Vagina (tissue), 2 donors: ENCODE measurements around the gene IRF5. TPM values are rescaled to one million over a fixed set of nuclear protein-coding genes. Genes with fewer than 3 reads are reported as not detected.

Source experiments
- DNase-seq, 2 donors: peaks; one replicate each; pipeline ENCODE4 v3.0.0-alpha.2; 2017; ENCODE audit errors: extremely low spot score in 2 of 2
- H3K27ac ChIP-seq: fragments of 200-600 bp; sonication (generic); one replicate; pipeline ENCODE4 v1.5.1; 2019
- H3K27me3 ChIP-seq: fragments of 200-600 bp; sonication (generic); one replicate; pipeline ENCODE4 v1.5.1; 2019
- H3K36me3 ChIP-seq, 2 donors: fragments of 200-600 bp; sonication (generic); one replicate each; pipeline ENCODE4 v1.5.1; 2017 to 2019
- H3K4me1 ChIP-seq: fragments of 200-600 bp; sonication (generic); one replicate; pipeline ENCODE4 v1.5.1; 2019
- H3K4me3 ChIP-seq, 2 donors: fragments of 200-600 bp; sonication (generic); 1 replicate in 1 of 2; 2 replicates in 1 of 2; pipeline ENCODE4 v1.5.1; 2016 to 2019
- H3K9me3 ChIP-seq: fragments of 200-600 bp; sonication (generic); one replicate; pipeline ENCODE4 v1.5.1; 2019
- POLR2A ChIP-seq, 2 donors: fragments of 450-650 bp; IDR thresholded peaks; one replicate each; pipeline ENCODE4 v1.6.1; 2017; ENCODE audit warnings: antibody characterized with exemption in 2 of 2, mild to moderate bottlenecking in 2 of 2, moderate library complexity in 2 of 2
- POLR2AphosphoS5 ChIP-seq, 2 donors: sonication (generic); formaldehyde crosslinking; IDR thresholded peaks; one replicate each; pipeline ENCODE4 v1.9.0; 2017; ENCODE audit warnings: antibody characterized with exemption in 2 of 2, mild to moderate bottlenecking in 2 of 2, low read depth in 1 of 2; ENCODE audit not compliant: insufficient read depth in 1 of 2
- intact Hi-C: fragments of 100-400 bp; cut with DNase I; formaldehyde crosslinking; loops from one replicate; pipeline ENCODE4 v1.15.1; 2023
- total RNA-seq: library from RNA; depleted of rRNA; stranded (reverse); fragments of >200 nt; gene quantifications from one replicate; pipeline ENCODE4 v1.2.3, GENCODE V29; 2016
- TF ChIP-seq, protein P1 (sequence below), 3 experiments: fragments of 450-650 bp in 2 of 3; fragments of 200-600 bp in 1 of 3; sonication (generic) in 1 of 3; IDR thresholded peaks; one replicate each; pipeline ENCODE4 v1.5.1; 2017 to 2019; ENCODE audit warnings: antibody characterized with exemption in 3 of 3, mild to moderate bottlenecking in 2 of 3, moderate library complexity in 2 of 3

The IRF5 gene
- total RNA-seq, 1 donor from 2014 or later = 15.0 TPM

DNA sequence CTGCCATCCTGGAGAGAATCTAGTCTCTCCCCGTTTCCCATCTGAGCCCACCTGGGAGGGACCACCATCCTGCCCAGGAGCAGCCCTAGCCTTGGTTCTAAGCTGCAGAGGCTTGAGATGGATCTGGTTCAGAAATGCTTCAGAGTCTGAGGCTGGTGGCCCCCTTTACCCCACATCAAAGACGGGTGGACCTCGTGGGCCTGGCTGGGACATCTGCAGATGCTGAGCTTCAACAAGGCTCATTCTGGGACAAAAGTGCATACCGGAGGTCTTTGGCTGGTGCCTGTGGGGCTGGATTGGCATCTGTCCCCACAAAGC, 4.9 kb upstream of the IRF5 start:
- Histone ChIP-seq H3K27me3 (no peaks in the 10 kb centered on the region), H3K27ac (no peak overlapping the region), H3K4me3 (no peak overlapping the region), H3K36me3 (no peaks in the 10 kb centered on the region), H3K4me1 (no peaks in the 10 kb centered on the region), H3K9me3 (no peaks in the 10 kb centered on the region)
- no peak for TF ChIP-seq POLR2A (IDR thresholded peaks at IDR 0.05)
- TF ChIP-seq, protein P1, sequence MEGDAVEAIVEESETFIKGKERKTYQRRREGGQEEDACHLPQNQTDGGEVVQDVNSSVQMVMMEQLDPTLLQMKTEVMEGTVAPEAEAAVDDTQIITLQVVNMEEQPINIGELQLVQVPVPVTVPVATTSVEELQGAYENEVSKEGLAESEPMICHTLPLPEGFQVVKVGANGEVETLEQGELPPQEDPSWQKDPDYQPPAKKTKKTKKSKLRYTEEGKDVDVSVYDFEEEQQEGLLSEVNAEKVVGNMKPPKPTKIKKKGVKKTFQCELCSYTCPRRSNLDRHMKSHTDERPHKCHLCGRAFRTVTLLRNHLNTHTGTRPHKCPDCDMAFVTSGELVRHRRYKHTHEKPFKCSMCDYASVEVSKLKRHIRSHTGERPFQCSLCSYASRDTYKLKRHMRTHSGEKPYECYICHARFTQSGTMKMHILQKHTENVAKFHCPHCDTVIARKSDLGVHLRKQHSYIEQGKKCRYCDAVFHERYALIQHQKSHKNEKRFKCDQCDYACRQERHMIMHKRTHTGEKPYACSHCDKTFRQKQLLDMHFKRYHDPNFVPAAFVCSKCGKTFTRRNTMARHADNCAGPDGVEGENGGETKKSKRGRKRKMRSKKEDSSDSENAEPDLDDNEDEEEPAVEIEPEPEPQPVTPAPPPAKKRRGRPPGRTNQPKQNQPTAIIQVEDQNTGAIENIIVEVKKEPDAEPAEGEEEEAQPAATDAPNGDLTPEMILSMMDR (IDR thresholded peaks at IDR 0.05) = no peak
- TF ChIP-seq POLR2AphosphoS5 (IDR thresholded peaks at IDR 0.05; ENCODE audit: insufficient read depth in 1 of 2, low read depth in 1 of 2) = no peak
- intact Hi-C loops = no loop called here
- DNase-seq = no peak

DNA sequence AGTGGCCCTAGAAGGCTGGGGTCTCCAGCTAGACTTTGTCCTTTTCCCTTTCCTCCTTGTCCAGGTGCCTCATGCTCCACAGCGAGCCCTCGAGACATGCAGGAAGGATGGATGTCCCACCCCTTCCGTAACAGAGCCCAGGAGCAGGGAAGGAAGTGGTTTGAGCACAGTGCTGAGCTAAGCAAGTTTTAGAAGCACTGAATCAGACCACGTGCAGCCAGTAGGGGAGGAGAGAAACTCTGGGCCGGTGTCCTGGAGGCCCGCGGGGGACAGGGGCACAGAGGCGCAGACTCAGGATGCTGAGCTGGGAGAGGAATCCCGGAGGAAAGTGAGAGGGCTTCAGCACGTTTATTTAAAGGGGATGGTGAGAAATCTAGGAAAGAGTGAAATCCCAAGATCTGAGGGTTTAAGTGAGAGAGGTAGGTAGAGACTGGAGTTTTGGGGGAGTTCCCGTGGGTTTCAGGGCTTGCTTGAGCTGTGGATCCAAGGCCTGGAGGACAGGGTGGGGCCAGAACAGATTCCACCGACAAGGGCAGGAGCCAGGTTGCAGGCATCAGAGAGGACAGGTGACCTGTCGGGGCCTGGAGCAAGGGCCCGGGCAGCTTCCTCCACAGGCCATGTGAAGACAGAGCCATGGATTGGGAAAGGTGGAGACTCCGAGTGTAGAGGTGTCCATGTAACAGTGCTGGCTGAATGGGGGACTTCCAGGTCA, 4.4 kb upstream of the IRF5 start:
- Histone ChIP-seq H3K9me3 (no peaks in the 10 kb centered on the region), H3K4me1 (no peaks in the 10 kb centered on the region), H3K27ac (no peak overlapping the region), H3K27me3 (no peaks in the 10 kb centered on the region), H3K4me3 (no peak overlapping the region), H3K36me3 (no peaks in the 10 kb centered on the region)
- DNase-seq = no peak
- intact Hi-C loops = no loop called here
- TF ChIP-seq, protein P1 (IDR thresholded peaks at IDR 0.05) = no peak
- TF ChIP-seq POLR2AphosphoS5 (IDR thresholded peaks at IDR 0.05; ENCODE audit: insufficient read depth in 1 of 2, low read depth in 1 of 2) (no peak), POLR2A (IDR thresholded peaks at IDR 0.05) (no peak)

DNA sequence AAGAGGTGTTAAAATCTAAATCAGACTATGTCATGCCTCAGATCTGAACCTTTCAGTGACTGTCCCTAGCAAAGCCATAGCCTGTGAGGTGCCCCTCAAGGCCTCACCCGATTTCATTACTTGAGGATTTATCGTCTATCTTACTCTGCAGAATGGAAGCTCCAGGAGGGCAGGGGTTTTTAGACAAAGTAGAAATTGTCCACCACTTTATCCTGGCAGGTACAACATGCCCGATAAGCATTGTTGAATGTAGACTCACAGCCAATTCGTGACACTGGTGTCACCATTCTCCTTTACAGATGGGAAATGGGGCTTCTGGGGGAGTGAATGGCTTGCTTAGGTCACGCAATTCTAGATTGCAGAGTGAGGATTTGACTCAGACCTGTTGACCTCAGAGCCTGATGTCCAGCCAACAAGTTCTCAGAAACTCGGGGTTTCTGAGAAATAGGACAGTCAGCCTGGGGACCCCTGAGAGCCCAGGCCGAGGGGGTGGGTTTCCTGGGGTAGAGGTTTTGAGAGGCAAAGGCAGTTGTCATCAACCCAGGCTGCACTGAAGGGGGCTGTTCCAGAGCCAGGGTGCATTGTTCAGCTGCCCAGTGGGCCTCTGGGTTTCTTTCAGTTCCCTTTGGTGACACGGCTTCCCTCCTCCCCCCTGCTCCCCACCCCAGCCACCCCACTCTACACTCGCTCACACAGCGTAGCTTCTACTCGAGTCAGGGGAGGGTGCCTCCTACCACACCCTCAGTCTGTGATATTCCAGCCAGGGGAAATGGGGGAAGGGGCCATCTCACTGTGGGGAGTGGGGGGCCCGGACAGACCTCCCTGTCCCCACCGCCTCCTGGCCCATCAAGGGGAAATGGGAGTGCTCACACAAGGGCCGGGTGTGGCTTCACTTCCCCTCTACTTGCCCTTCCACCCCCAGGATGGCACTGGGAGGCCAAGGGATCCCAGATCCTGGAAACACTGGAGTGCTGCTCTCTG, 3.1 kb upstream of the IRF5 start:
- Histone ChIP-seq H3K9me3 (no peaks in the 10 kb centered on the region), H3K27ac (no peak overlapping the region), H3K36me3 (no peaks in the 10 kb centered on the region), H3K4me3 (no peak overlapping the region), H3K27me3 (no peaks in the 10 kb centered on the region), H3K4me1 (peaks cover 9% of the 10 kb centered on the region)
- DNase-seq = no peak
- TF ChIP-seq POLR2A (IDR thresholded peaks at IDR 0.05) (no peak), POLR2AphosphoS5 (IDR thresholded peaks at IDR 0.05; ENCODE audit: insufficient read depth in 1 of 2, low read depth in 1 of 2) (no peak)
- TF ChIP-seq, protein P1 (IDR thresholded peaks at IDR 0.05) = no peak
- intact Hi-C loops = no loop called here

DNA sequence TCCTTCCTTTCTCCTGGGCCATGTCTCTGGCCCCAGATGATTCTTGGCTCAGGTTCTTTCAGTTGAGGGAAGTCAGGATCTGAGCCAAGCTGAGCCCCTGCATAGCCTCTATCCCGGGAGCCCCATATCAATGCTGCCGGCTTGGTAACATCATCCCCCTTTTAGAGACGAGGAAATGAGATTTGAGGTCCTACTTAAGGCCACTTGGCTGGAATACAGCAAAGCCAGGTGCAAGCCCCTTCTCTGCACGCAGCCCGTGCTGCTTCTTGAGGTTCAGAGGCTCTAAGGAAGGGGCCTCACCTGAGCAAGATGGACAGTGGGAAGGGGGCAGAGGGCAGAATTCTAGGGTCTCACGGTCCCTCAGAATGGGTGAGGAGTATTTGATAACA, 2.4 kb upstream of the IRF5 start:
- TF ChIP-seq, protein P1 (IDR thresholded peaks at IDR 0.05) = no peak
- no peak for TF ChIP-seq POLR2A (IDR thresholded peaks at IDR 0.05)
- TF ChIP-seq POLR2AphosphoS5 (IDR thresholded peaks at IDR 0.05; ENCODE audit: insufficient read depth in 1 of 2, low read depth in 1 of 2) = no peak
- no peak overlapping the region for H3K4me3 ChIP-seq
- H3K36me3 ChIP-seq = no peaks in the 10 kb centered on the region
- DNase-seq = no peak
- H3K4me1 ChIP-seq = peaks cover 9% of the 10 kb centered on the region
- no peaks in the 10 kb centered on the region for H3K27me3 ChIP-seq
- H3K9me3 ChIP-seq = no peaks in the 10 kb centered on the region
- intact Hi-C loops = no loop called here
- H3K27ac ChIP-seq = no peak overlapping the region
